NCI-H2029 treated with DMSO at 0.1 percent for 48 hours (cell line): Measurements from ENCODE around the gene MEMO1.
"Not testable (repeated sequence)": the region's sequence is repeated elsewhere in the genome, so short reads cannot be mapped to it uniquely, and the experiment has no call there.

Experiments used
- DNase-seq: peaks from one replicate; lab custom pipeline; 2025; lab: John Stamatoyannopoulos, UW

MEMO1 gene

DNA sequence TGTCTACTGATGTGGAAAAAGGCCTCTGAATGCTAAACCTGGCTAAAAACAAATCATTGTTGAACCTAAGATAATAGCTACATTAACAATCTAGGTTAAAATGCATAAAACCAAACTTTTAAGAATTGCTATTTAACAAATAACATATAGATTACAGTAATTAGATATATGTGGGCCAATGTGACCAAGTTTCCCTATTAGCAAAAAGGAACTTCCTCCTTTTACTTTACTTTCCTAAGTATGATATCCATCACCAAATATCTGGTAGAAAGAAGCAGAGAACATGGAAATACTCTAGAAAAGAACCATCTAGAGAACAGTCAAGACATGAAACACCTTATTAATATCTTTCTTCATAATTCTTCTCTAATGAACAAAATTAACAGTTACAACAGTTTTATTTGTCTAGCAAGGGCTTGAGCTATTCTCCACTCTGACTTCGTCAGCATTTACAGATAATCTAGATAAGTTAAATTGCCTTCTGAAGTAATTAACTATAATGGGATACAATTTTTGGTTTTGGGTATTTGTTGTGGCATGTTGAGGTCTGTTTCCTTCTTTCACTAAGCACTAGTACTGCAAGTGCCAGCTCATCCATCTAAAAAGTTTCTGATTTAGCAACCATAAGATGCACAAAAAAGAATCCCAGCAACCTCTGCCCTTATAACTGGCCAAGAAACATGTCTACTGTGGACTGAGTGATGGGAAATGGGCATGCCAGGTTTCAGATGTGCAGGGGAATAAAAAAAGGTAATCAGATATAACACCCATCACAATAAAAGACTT lies 53.3 kb downstream of the MEMO1 start:
- no peak for DNase-seq

DNA sequence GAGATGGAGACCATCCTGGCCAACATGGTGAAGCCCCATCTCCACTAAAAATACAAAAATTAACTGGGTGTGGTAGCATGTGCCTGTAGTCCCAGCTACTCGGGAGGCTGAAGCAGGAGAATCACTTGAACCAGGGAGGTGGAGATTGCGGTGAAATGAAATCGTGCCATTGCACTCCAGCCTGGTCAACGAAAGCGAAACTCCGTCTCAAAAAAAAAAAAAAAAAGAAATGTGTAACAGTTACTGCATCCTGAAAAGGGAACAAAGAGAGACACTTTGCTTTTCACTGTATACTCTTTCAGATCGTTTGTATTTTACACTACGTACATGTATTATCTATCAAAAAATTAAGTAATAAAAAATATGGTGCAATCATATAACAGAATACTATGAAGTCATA lies 53.9 kb downstream of the MEMO1 start:
- not testable (repeated sequence) for DNase-seq

- DNase-seq: no peak
Measured at GRCh38 chr2:31956312-31956711, 54.5 kb downstream of the MEMO1 start.

- DNase-seq: not testable (repeated sequence)
Measured at GRCh38 chr2:31953095-31953494, 57.7 kb downstream of the MEMO1 start.

- DNase-seq: no peak
Measured at GRCh38 chr2:31950946-31951562, 59.8 kb downstream of the MEMO1 start.

- DNase-seq: no peak
Measured at GRCh38 chr2:31947871-31948270, 62.9 kb downstream of the MEMO1 start.

GRCh38 chr2:31946838-31947237 lies 64.0 kb downstream of the MEMO1 start:
- no peak for DNase-seq

DNA sequence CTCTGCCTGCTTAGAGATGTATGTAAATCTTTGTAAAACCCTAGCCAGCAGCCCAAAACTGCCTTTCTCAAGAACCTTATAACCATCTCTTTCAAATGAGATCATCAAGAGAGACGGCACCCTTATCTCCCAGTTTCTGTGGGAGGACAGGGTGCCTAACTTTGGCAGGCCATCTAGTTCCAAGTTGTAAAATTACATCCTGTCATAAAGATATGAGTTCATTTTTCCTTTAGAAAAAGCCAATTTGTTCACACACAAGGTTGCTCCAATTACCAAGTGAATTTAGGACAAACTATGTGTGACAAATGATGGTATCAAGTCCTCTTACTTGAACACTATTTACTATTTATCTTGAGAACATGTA lies 65.3 kb downstream of the MEMO1 start:
- DNase-seq: no peak

GRCh38 chr2:31944828-31945571 lies 65.8 kb downstream of the MEMO1 start:
- no peak for DNase-seq

DNA sequence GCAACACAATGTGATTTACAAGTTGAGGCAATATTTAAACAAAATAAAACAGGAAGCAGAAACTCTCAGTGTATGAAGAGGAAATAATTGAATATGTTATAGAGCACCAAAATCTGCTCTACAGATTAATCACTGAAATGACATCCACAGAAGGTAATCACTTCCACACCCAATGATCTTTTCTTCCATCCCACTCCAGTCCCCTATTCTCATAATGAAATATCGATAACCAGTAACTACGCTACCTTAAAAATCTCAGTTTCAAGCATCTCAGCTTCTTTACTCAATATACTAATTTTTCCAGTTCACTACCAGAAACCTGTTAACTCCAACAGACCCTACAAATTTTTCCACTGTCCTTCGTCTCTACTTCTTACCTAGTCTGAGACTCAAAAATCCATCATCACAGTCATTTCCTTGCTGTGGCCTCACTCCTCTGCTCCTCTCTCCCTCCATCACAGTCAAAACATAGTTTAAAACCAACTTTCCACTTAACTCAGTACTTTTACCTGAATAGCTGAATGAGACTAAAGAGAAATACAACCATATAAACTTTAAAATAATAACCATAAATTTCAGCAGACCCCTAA lies 67.1 kb downstream of the MEMO1 start:
- no peak for DNase-seq

DNA sequence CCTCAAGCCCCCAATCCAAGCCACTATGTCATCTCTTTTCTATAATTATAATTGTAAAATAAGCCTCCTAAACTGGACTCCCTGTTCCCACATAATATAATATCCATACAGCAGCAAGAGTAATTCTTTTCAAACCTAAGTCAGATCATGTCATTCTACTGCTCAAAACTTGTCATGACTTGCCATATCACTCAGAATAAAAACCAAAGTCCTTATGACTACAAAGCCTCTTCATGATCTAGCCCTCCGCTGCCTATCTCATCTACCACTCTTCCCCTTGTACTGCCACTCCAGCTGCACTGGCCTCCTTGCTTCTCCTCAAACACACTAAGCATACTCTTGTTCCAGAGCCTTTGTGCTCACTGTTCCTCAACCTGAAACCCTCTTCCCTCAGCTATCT lies 69.9 kb downstream of the MEMO1 start:
- no peak for DNase-seq

GRCh38 chr2:31937741-31938140 lies 73.1 kb downstream of the MEMO1 start:
- DNase-seq: no peak

GRCh38 chr2:31935370-31935769 lies 75.4 kb downstream of the MEMO1 start:
- no peak for DNase-seq

DNA sequence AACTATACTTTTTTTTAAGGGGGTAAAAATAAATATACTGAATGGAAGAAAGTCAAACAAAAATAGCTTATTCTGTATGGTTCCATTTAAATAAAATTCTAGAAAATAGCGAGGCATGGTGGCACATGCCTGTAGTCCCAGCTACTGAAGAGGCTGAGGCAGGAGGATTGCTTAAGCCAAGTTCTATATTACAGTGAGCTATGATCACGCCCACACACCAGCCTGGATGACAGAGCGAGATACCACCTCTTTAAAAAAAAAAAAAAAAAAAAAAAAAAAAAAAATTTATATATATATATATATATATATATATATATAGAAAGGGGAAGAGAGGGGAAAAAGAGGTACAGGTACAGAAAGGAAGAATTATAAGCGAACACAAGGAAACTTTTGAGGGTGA lies 77.7 kb downstream of the MEMO1 start:
- DNase-seq: no peak

GRCh38 chr2:31932589-31932988 lies 78.2 kb downstream of the MEMO1 start:
- no peak for DNase-seq

DNA sequence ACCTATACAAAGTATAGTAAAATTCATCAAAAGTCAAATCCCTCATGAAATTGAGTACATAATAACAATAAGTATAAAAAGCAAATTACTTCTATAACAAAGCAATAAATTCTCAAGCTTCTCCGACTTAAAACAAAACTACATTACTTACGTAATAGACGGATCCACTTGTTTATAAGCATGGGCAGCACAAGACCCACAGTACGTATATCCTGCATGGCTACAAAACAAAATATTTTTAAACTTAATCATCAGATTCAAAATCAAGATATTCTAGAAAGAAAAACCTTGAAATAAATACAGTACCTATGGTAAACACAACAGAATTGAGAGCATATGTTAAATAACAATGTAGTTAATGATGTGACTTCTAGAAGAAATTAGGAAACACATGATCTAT lies 78.9 kb downstream of the MEMO1 start:
- no peak for DNase-seq

DNA sequence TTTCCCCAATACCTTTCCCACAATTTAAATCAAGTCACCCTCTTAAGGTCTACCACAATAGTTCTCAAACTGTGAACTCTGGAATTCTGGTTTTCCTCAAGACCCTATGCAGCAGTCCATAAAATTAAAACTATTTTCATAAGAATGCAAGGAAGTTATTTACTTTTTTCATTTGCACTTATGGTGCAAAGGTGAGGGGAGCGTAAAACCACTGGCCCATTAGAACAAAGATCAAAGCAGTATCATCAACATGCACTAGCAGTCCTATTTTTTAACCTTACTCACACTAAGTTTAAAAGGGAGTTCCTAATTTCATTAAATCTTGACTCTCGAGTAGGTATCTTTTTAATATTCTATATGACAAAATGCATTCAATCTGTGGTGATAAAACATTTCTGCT lies 85.3 kb downstream of the MEMO1 start:
- DNase-seq: no peak

DNA sequence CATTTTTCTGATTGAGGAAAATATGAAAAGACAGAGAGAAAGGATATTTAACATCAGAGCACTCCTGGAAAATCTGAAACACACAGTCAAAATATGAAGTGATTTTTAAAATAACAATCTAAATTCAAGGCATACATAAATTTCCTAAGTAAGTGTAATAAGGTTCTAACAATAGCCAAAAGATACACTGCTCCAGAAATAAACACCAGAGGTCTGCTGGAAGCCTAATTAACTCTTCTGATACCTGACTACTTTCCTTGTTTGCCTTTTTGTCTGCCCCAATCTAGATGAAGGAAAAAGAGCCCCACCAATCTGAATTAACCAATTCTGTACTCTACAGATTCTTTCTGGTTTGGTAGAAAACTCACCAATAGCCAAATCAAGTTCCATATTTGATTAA lies 87.1 kb downstream of the MEMO1 start:
- no peak for DNase-seq

GRCh38 chr2:31922542-31923408 lies 88.0 kb downstream of the MEMO1 start:
- DNase-seq: no peak

DNA sequence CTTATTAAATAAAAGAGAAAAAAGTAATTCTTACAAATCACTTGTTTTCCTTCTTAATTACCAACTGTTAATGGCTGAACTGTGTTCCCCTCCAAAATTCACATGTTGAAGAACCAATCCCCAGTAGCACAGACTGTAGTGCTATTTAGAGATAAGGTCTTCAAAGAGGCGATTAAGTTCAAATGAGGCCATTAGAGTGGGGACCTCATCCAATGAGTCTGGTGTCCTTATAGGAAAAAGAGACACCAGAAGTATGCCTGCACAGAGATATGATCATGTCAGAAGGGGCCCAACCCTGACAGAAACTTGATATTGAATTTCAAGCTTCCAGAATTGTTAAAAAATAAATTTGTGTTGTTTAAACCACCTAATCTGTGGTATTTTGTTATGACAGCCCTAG lies 89.8 kb downstream of the MEMO1 start:
- no peak for DNase-seq

GRCh38 chr2:31919499-31919898 lies 91.3 kb downstream of the MEMO1 start:
- no peak for DNase-seq

DNA sequence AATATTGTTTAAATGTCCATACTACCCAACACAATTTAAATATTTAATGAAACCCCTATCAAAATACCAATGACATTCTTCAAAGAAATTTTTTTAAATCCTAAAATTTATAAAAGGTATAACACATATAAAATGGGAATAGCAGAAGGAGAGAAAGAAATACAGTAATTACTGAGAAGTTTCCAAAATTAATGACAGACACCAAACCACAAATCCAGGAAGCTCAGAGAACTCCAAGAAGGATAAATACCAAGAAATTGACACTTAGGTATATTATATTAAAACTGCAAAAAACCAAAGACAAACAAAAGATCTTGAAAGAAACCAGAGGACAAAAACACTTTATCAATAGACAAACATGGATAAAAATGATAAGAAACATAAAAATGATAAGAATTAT lies 101.1 kb downstream of the MEMO1 start:
- no peak for DNase-seq
